Measurements from ENCODE around the gene MACF1. TPM values are rescaled to one million over a fixed set of nuclear protein-coding genes. Genes with fewer than 3 reads are reported as not detected.
A peak's percentile ranks its signal among the peaks of the same experiment; 100 is the strongest.

MACF1 gene
- total and polyA plus RNA-seq, 4 donors, result 23.3 to 216 (median 51.2) TPM

DNA sequence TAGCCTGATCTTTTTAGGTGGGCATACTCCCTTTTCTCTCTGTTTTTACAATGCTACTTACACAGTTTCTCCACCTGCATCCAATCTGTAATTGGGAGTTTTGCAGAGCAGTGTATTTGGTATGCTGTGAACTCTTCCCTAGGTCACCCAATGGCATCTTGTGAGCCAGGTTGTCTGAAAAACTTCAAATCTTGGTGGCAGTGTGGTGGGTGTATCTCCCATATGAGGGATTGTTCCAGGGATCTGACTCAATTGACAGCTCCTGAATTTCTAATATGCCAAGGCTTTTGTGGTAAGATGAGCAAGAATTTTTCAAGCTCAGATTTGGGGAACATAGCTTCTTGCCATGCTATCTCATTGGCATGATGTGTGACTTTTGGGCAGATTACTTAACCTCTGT is 47.2 kb upstream of the MACF1 start:
- H3K9ac ChIP-seq (ENCODE audit: low read depth in 1 of 2, low read length in 2 of 2), result no peak overlapping the region
- H3K9me3 ChIP-seq (ENCODE audit: control insufficient read depth in 4 of 4, low read length in 3 of 4), result no peaks in the 10 kb centered on the region
- H3K36me3 ChIP-seq (ENCODE audit: control insufficient read depth in 4 of 4, insufficient read depth in 3 of 4, low read depth in 1 of 4, low read length in 3 of 4), result no peaks in the 10 kb centered on the region
- H3K4me3 ChIP-seq (ENCODE audit: low read depth in 1 of 3, low read length in 3 of 3), result no peak overlapping the region
- peak overlapping the region; percentile 82 to 95 for H3K27ac ChIP-seq (ENCODE audit: low read depth in 1 of 2, low read length in 2 of 2)
- H3K4me1 ChIP-seq (ENCODE audit: control insufficient read depth in 4 of 4, insufficient read depth in 4 of 4, low read length in 3 of 4), result peaks cover 27 to 63% (median 57%) of the 10 kb centered on the region in 4 donors
- TF ChIP-seq RAD21 (IDR thresholded peaks at IDR 0.05) (no peak), HNF4G (IDR thresholded peaks at IDR 0.05) (no peak), YY1 (IDR thresholded peaks at IDR 0.05) (no peak), FOXA2 (IDR thresholded peaks at IDR 0.05) (peak; percentile 34), FOXA1 (IDR thresholded peaks at IDR 0.05) (no peak), SP1 (IDR thresholded peaks at IDR 0.05) (no peak), RXRA (IDR thresholded peaks at IDR 0.05) (peak in 1 of 2 donors; percentile 41)
- TF ChIP-seq, protein P1, sequence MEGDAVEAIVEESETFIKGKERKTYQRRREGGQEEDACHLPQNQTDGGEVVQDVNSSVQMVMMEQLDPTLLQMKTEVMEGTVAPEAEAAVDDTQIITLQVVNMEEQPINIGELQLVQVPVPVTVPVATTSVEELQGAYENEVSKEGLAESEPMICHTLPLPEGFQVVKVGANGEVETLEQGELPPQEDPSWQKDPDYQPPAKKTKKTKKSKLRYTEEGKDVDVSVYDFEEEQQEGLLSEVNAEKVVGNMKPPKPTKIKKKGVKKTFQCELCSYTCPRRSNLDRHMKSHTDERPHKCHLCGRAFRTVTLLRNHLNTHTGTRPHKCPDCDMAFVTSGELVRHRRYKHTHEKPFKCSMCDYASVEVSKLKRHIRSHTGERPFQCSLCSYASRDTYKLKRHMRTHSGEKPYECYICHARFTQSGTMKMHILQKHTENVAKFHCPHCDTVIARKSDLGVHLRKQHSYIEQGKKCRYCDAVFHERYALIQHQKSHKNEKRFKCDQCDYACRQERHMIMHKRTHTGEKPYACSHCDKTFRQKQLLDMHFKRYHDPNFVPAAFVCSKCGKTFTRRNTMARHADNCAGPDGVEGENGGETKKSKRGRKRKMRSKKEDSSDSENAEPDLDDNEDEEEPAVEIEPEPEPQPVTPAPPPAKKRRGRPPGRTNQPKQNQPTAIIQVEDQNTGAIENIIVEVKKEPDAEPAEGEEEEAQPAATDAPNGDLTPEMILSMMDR (IDR thresholded peaks at IDR 0.05; ENCODE audit: low read depth, low read length, missing input control), result no peak
- no peaks in the 10 kb centered on the region for H3K27me3 ChIP-seq (ENCODE audit: control insufficient read depth in 4 of 4, insufficient read depth in 4 of 4, low read length in 3 of 4)
- no peak for DNase-seq (ENCODE audit: low spot score)

DNA sequence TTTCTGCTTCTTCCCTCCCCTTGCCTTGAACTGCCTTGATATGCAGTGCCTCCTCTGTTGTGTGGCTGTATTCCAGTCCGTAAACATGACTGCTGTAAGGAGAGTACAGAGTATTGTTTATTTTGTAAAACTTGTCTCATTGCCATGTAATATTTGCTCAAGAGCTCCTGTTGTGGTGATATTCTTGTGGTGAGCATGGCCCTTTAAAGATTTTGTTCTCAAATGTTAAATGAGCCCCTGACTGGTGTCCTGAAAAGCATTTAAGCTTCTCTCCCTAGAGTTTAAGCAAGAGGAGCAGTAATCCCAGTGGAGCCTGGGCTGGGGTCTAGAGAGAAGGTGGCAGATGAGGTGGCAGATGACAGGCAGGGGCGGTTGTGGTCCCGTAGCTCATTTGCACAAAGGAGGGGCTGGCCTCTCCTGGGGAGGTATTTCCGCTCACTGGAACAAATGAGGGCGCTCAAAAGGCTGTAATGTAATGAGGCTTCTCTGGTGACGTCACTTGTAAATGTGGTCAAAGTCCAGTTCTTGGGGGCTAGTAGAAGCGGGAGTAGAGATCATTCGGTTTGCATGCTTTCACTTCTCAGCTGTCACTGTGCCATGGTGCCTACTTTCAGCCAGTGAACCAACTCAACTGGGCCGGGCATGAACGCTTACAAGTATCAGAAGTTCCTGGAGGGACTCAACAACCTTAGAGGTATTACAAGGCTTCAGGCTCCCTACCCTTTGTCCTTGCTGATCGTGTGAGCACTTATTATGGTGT is 46.0 kb upstream of the MACF1 start:
- Histone ChIP-seq H3K27ac (ENCODE audit: low read depth in 1 of 2, low read length in 2 of 2) (peak overlapping the region; percentile 82 to 95), H3K9me3 (ENCODE audit: control insufficient read depth in 4 of 4, low read length in 3 of 4) (no peaks in the 10 kb centered on the region), H3K36me3 (ENCODE audit: control insufficient read depth in 4 of 4, insufficient read depth in 3 of 4, low read depth in 1 of 4, low read length in 3 of 4) (no peaks in the 10 kb centered on the region), H3K4me3 (ENCODE audit: low read depth in 1 of 3, low read length in 3 of 3) (peak overlapping the region; percentile 33 to 66 (median 62)), H3K27me3 (ENCODE audit: control insufficient read depth in 4 of 4, insufficient read depth in 4 of 4, low read length in 3 of 4) (no peaks in the 10 kb centered on the region), H3K9ac (ENCODE audit: low read depth in 1 of 2, low read length in 2 of 2) (peak overlapping the region; percentile 34 to 96), H3K4me1 (ENCODE audit: control insufficient read depth in 4 of 4, insufficient read depth in 4 of 4, low read length in 3 of 4) (peaks cover 20 to 52% (median 46%) of the 10 kb centered on the region in 4 donors)
- DNase-seq (ENCODE audit: low spot score), result peak; percentile 57
- 27% methylated on average over 11 of the region's 11 CpGs for WGBS
- peak; percentile 66 for TF ChIP-seq TAF1 (conservative IDR thresholded peaks at IDR 0.05)
- TF ChIP-seq, protein P2, sequence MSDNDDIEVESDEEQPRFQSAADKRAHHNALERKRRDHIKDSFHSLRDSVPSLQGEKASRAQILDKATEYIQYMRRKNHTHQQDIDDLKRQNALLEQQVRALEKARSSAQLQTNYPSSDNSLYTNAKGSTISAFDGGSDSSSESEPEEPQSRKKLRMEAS (IDR thresholded peaks at IDR 0.05), result peak; percentile 67
- peak in 1 of 2 donors; percentile 57 for TF ChIP-seq GABPA (IDR thresholded peaks at IDR 0.05 in 1 of 2, conservative IDR thresholded peaks at IDR 0.05 in 1 of 2)
- peak; percentile 84 for TF ChIP-seq FOXA1 (IDR thresholded peaks at IDR 0.05)
- TF ChIP-seq, protein P3, sequence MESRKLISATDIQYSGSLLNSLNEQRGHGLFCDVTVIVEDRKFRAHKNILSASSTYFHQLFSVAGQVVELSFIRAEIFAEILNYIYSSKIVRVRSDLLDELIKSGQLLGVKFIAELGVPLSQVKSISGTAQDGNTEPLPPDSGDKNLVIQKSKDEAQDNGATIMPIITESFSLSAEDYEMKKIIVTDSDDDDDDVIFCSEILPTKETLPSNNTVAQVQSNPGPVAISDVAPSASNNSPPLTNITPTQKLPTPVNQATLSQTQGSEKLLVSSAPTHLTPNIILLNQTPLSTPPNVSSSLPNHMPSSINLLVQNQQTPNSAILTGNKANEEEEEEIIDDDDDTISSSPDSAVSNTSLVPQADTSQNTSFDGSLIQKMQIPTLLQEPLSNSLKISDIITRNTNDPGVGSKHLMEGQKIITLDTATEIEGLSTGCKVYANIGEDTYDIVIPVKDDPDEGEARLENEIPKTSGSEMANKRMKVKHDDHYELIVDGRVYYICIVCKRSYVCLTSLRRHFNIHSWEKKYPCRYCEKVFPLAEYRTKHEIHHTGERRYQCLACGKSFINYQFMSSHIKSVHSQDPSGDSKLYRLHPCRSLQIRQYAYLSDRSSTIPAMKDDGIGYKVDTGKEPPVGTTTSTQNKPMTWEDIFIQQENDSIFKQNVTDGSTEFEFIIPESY (IDR thresholded peaks at IDR 0.05), result peak; percentile 44
- TF ChIP-seq YY1 (IDR thresholded peaks at IDR 0.05), result peak; percentile 78
- TF ChIP-seq, protein P4, sequence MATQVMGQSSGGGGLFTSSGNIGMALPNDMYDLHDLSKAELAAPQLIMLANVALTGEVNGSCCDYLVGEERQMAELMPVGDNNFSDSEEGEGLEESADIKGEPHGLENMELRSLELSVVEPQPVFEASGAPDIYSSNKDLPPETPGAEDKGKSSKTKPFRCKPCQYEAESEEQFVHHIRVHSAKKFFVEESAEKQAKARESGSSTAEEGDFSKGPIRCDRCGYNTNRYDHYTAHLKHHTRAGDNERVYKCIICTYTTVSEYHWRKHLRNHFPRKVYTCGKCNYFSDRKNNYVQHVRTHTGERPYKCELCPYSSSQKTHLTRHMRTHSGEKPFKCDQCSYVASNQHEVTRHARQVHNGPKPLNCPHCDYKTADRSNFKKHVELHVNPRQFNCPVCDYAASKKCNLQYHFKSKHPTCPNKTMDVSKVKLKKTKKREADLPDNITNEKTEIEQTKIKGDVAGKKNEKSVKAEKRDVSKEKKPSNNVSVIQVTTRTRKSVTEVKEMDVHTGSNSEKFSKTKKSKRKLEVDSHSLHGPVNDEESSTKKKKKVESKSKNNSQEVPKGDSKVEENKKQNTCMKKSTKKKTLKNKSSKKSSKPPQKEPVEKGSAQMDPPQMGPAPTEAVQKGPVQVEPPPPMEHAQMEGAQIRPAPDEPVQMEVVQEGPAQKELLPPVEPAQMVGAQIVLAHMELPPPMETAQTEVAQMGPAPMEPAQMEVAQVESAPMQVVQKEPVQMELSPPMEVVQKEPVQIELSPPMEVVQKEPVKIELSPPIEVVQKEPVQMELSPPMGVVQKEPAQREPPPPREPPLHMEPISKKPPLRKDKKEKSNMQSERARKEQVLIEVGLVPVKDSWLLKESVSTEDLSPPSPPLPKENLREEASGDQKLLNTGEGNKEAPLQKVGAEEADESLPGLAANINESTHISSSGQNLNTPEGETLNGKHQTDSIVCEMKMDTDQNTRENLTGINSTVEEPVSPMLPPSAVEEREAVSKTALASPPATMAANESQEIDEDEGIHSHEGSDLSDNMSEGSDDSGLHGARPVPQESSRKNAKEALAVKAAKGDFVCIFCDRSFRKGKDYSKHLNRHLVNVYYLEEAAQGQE (IDR thresholded peaks at IDR 0.05), result no peak
- TF ChIP-seq, protein P1 (IDR thresholded peaks at IDR 0.05; ENCODE audit: low read depth, low read length, missing input control), result peak; percentile 15
- peak; percentile 57 to 76 for TF ChIP-seq RXRA (IDR thresholded peaks at IDR 0.05)
- peak; percentile 88 to 91 for TF ChIP-seq HNF4A (conservative IDR thresholded peaks at IDR 0.05)
- peak; percentile 88 for TF ChIP-seq FOXA2 (IDR thresholded peaks at IDR 0.05)
- TF ChIP-seq EGR1 (IDR thresholded peaks at IDR 0.05; ENCODE audit: low read depth in 2 of 2), result peak in 1 of 2 donors; percentile 11
- peak; percentile 11 to 43 for TF ChIP-seq RAD21 (IDR thresholded peaks at IDR 0.05)
- TF ChIP-seq, protein P5, sequence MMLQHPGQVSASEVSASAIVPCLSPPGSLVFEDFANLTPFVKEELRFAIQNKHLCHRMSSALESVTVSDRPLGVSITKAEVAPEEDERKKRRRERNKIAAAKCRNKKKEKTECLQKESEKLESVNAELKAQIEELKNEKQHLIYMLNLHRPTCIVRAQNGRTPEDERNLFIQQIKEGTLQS (IDR thresholded peaks at IDR 0.05), result peak; percentile 63
- peak; percentile 94 for TF ChIP-seq SP1 (IDR thresholded peaks at IDR 0.05)
- peak; percentile 86 to 94 for TF ChIP-seq JUND (IDR thresholded peaks at IDR 0.05)
- peak; percentile 18 for TF ChIP-seq NR2F2 (IDR thresholded peaks at IDR 0.05)
- TF ChIP-seq HNF4G (IDR thresholded peaks at IDR 0.05), result peak; percentile 90
